ENCODE data around the gene TNXB.

DNA sequence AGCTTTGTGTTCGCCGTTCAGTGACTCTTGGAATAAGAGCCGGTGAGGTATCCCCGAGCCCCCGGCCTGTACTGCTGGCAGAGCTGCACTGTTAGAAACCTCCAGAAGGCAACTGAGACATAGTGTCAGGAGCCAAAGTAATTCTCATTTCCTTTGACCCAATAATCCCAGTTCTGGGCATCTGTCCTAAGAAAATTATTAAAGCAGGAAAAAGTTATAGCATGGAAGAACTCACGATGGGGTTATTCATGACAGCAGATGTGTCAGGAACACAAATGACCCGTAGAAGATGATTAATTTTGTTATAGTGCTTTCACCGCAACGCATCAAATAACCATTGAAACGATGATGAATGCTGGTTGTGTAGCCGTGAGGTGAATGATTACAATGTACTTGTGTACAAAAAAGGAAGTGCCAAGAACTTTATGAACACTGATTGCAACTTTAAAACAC is 50.6 kb downstream of the TNXB start:
- TF ChIP-seq RAD21 (conservative IDR thresholded peaks at IDR 0.05) (no peak), EP300 (conservative IDR thresholded peaks at IDR 0.05; ENCODE audit: poor library complexity, severe bottlenecking) (no peak), POLR2AphosphoS5 (IDR thresholded peaks at IDR 0.05) (no peak), EZH2 (IDR thresholded peaks at IDR 0.05; ENCODE audit: borderline replicate concordance, insufficient read depth, low read length, poor library complexity, severe bottlenecking) (no peak)
- TF ChIP-seq, protein P1, sequence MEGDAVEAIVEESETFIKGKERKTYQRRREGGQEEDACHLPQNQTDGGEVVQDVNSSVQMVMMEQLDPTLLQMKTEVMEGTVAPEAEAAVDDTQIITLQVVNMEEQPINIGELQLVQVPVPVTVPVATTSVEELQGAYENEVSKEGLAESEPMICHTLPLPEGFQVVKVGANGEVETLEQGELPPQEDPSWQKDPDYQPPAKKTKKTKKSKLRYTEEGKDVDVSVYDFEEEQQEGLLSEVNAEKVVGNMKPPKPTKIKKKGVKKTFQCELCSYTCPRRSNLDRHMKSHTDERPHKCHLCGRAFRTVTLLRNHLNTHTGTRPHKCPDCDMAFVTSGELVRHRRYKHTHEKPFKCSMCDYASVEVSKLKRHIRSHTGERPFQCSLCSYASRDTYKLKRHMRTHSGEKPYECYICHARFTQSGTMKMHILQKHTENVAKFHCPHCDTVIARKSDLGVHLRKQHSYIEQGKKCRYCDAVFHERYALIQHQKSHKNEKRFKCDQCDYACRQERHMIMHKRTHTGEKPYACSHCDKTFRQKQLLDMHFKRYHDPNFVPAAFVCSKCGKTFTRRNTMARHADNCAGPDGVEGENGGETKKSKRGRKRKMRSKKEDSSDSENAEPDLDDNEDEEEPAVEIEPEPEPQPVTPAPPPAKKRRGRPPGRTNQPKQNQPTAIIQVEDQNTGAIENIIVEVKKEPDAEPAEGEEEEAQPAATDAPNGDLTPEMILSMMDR (IDR thresholded peaks at IDR 0.05; ENCODE audit: poor library complexity, severe bottlenecking), result no peak
- TF ChIP-seq, protein P2, sequence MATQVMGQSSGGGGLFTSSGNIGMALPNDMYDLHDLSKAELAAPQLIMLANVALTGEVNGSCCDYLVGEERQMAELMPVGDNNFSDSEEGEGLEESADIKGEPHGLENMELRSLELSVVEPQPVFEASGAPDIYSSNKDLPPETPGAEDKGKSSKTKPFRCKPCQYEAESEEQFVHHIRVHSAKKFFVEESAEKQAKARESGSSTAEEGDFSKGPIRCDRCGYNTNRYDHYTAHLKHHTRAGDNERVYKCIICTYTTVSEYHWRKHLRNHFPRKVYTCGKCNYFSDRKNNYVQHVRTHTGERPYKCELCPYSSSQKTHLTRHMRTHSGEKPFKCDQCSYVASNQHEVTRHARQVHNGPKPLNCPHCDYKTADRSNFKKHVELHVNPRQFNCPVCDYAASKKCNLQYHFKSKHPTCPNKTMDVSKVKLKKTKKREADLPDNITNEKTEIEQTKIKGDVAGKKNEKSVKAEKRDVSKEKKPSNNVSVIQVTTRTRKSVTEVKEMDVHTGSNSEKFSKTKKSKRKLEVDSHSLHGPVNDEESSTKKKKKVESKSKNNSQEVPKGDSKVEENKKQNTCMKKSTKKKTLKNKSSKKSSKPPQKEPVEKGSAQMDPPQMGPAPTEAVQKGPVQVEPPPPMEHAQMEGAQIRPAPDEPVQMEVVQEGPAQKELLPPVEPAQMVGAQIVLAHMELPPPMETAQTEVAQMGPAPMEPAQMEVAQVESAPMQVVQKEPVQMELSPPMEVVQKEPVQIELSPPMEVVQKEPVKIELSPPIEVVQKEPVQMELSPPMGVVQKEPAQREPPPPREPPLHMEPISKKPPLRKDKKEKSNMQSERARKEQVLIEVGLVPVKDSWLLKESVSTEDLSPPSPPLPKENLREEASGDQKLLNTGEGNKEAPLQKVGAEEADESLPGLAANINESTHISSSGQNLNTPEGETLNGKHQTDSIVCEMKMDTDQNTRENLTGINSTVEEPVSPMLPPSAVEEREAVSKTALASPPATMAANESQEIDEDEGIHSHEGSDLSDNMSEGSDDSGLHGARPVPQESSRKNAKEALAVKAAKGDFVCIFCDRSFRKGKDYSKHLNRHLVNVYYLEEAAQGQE (IDR thresholded peaks at IDR 0.05; ENCODE audit: borderline replicate concordance), result no peak

All from neural cell (in vitro differentiated cells).